Prostate gland (tissue), 2 donors: ENCODE measurements around the gene RGS14. TPM values are rescaled to one million over a fixed set of nuclear protein-coding genes. Genes with fewer than 3 reads are reported as not detected.

Experiments
- DNase-seq: peaks from one replicate; pipeline ENCODE4 v3.0.0-alpha.2; 2019; ENCODE audit warnings: low spot score
- H3K27ac ChIP-seq, 2 donors: fragments of 200-600 bp; sonication (generic); 2 replicates each; pipeline ENCODE4 v1.5.1; 2017 to 2019
- H3K27me3 ChIP-seq: fragments of 200-600 bp; sonication (generic); replicated peaks from 2 replicates; pipeline ENCODE4 v1.5.1; 2019; ENCODE audit not compliant: insufficient read depth
- H3K36me3 ChIP-seq, 2 donors: fragments of 200-600 bp; sonication (generic); 1 replicate in 1 of 2; 2 replicates in 1 of 2; pipeline versions ENCODE4 v1.5.1 to v1.8.1; 2017 to 2019
- H3K4me1 ChIP-seq: fragments of 200-600 bp; sonication (generic); replicated peaks from 2 replicates; pipeline ENCODE4 v1.5.1; 2019
- H3K4me3 ChIP-seq, 2 donors: fragments of 200-600 bp; sonication (generic); 2 replicates each; pipeline ENCODE4 v1.5.1; 2017 to 2019
- H3K9me3 ChIP-seq: fragments of 200-600 bp; sonication (generic); 2 replicates; pipeline ENCODE4 v1.5.1; 2017
- CTCF ChIP-seq, 4 experiments: fragments of 200-600 bp in 2 of 4; fragments of 450-650 bp in 2 of 4; sonication (generic) in 2 of 4; IDR thresholded peaks; 1 replicate in 3 of 4; 2 replicates in 1 of 4; pipeline ENCODE4 v1.5.1; 2016 to 2019; ENCODE audit warnings: antibody characterized with exemption in 4 of 4, mild to moderate bottlenecking in 2 of 4, moderate library complexity in 2 of 4
- POLR2A ChIP-seq: fragments of 450-650 bp; IDR thresholded peaks from one replicate; pipeline ENCODE4 v1.6.1; 2016; ENCODE audit warnings: antibody characterized with exemption, mild to moderate bottlenecking
- POLR2AphosphoS5 ChIP-seq: sonication (generic); formaldehyde crosslinking; IDR thresholded peaks from one replicate; pipeline ENCODE4 v1.6.1; 2017; ENCODE audit warnings: antibody characterized with exemption
- WGBS: methylation state at CpG from one replicate; pipeline ENCODE4 v1.1.5; 2018; 5-methylcytosine and 5-hydroxymethylcytosine counted together
- intact Hi-C: fragments of 100-400 bp; cut with DNase I; formaldehyde crosslinking; loops from one replicate; pipeline ENCODE4 v1.14.2; 2022
- total RNA-seq, 2 donors: library from RNA; depleted of rRNA; stranded (reverse); fragments of >200 nt; gene quantifications; one replicate each; pipeline ENCODE4 v1.1.0, GENCODE V29; 2016

The RGS14 gene
- total RNA-seq, 2 donors from 2014 or later = 13.3 to 24.2 TPM

- DNase-seq = peak; percentile 87
- H3K9me3 ChIP-seq = no peaks in the 10 kb centered on the region
- TF ChIP-seq CTCF (IDR thresholded peaks at IDR 0.05) = peak; percentile 27 to 86 (median 61)
- TF ChIP-seq POLR2AphosphoS5 = peak; percentile 73
- no peak for TF ChIP-seq POLR2A
- WGBS = 24% methylated on average over 26 of the region's 42 CpGs
- no peaks in the 10 kb centered on the region for H3K27me3 ChIP-seq
- H3K27ac ChIP-seq = peak overlapping the region; percentile 76 to 77
- H3K36me3 ChIP-seq = no peaks in the 10 kb centered on the region
- intact Hi-C loops = no loop called here
- H3K4me1 ChIP-seq = peaks cover 12% of the 10 kb centered on the region
- H3K4me3 ChIP-seq = peak overlapping the region; percentile 35 to 38
Observed at GRCh38 chr5:177370488-177371119, 12.9 kb downstream of the RGS14 start.

- WGBS = 52% methylated on average over 22 of the region's 26 CpGs
- Histone ChIP-seq H3K4me1 (peaks cover 4% of the 10 kb centered on the region), H3K27me3 (no peaks in the 10 kb centered on the region), H3K9me3 (no peaks in the 10 kb centered on the region), H3K4me3 (peak overlapping the region; percentile 35 to 38), H3K27ac (peak overlapping the region; percentile 76 to 77), H3K36me3 (no peaks in the 10 kb centered on the region)
- TF ChIP-seq CTCF (IDR thresholded peaks at IDR 0.05) = no peak
- TF ChIP-seq POLR2AphosphoS5 = no peak
- TF ChIP-seq POLR2A = no peak
- DNase-seq = no peak
- intact Hi-C loops = no loop called here
Observed at GRCh38 chr5:177371120-177372033, 13.7 kb downstream of the RGS14 start.

GRCh38 chr5:177372034-177372896 is 14.5 kb downstream of the RGS14 start:
- 60% methylated on average over 12 of the region's 12 CpGs for WGBS
- no peak overlapping the region for H3K4me3 ChIP-seq
- peaks cover 3% of the 10 kb centered on the region for H3K4me1 ChIP-seq
- TF ChIP-seq POLR2A = no peak
- TF ChIP-seq CTCF (IDR thresholded peaks at IDR 0.05) = no peak
- no peak for TF ChIP-seq POLR2AphosphoS5
- intact Hi-C loops = no loop called here
- no peaks in the 10 kb centered on the region for H3K36me3 ChIP-seq
- H3K27me3 ChIP-seq = no peaks in the 10 kb centered on the region
- H3K9me3 ChIP-seq = no peaks in the 10 kb centered on the region
- H3K27ac ChIP-seq = peak overlapping the region in 1 of 2 donors; percentile 77
- no peak for DNase-seq

GRCh38 chr5:177372910-177373309 is 15.2 kb downstream of the RGS14 start:
- no peak for DNase-seq
- no peaks in the 10 kb centered on the region for H3K36me3 ChIP-seq
- TF ChIP-seq POLR2A (no peak), CTCF (IDR thresholded peaks at IDR 0.05) (no peak), POLR2AphosphoS5 (no peak)
- H3K4me1 ChIP-seq = no peaks in the 10 kb centered on the region
- no peak overlapping the region for H3K4me3 ChIP-seq
- peak overlapping the region in 1 of 2 donors; percentile 77 for H3K27ac ChIP-seq
- no peaks in the 10 kb centered on the region for H3K27me3 ChIP-seq
- WGBS = 75% methylated on average over 6 of the region's 6 CpGs
- intact Hi-C loops = no loop called here
- H3K9me3 ChIP-seq = no peaks in the 10 kb centered on the region
